HEK293 (cell line): ENCODE data around the gene DAP.

ENCODE experiments used
- CTCF ChIA-PET: fragments of 350-600 bp; formaldehyde crosslinking; extraction: SDS; loops from one replicate; lab custom pipeline; 2021; ENCODE audit warnings: antibody characterized with exemption; lab: Yijun Ruan, JAX
- POLR2A ChIA-PET: fragments of 300-600 bp; formaldehyde crosslinking; extraction: SDS; loops from one replicate; lab custom pipeline; 2020; ENCODE audit warnings: antibody characterized with exemption, inconsistent platforms; lab: Yijun Ruan, JAX
- H3K27ac ChIP-seq: fragments of 200-500 bp; sonication (Bioruptor generic); 2 replicates; pipeline ENCODE4 v1.5.1; 2014; ENCODE audit warnings: low read depth, low read length, control low read depth, inconsistent platforms; ENCODE audit errors: extremely low read depth
- H3K36me3 ChIP-seq, 2 experiments: fragments of 200-500 bp in 1 of 2; sonication (Bioruptor generic) in 1 of 2; 1 replicate in 1 of 2; 2 replicates in 1 of 2; pipeline ENCODE4 v1.5.1; 2014 to 2017; ENCODE audit warnings: inconsistent platforms in 2 of 2, low read length in 2 of 2; ENCODE audit not compliant: control insufficient read depth in 2 of 2, insufficient read depth in 1 of 2
- H3K4me1 ChIP-seq: fragments of 200-500 bp; sonication (Bioruptor generic); 2 replicates; pipeline ENCODE4 v1.5.1; 2014; ENCODE audit warnings: mild to moderate bottlenecking, low read length, inconsistent platforms; ENCODE audit not compliant: control insufficient read depth, insufficient read depth
- H3K4me3 ChIP-seq: 2 replicates; pipeline ENCODE4 v1.5.1; 2011; ENCODE audit warnings: low read depth, mild to moderate bottlenecking, control low read depth, low read length, moderate library complexity
- H3K9me3 ChIP-seq: fragments of 200-500 bp; sonication (Bioruptor generic); 2 replicates; pipeline ENCODE4 v1.5.1; 2014; ENCODE audit warnings: low read depth, low read length, inconsistent platforms; ENCODE audit not compliant: control insufficient read depth, insufficient read depth
- AEBP2 ChIP-seq: fragments of 450-650 bp; formaldehyde crosslinking; IDR thresholded peaks from 2 replicates; pipeline ENCODE4 v1.5.1; 2016; ENCODE audit warnings: missing biosample characterization, missing genetic modification characterization, borderline replicate concordance
- KLF17 ChIP-seq: fragments of 450-650 bp; formaldehyde crosslinking; IDR thresholded peaks from 2 replicates; pipeline ENCODE4 v1.5.1; 2016; ENCODE audit warnings: missing biosample characterization, missing genetic modification characterization
- OSR2 ChIP-seq: fragments of 450-650 bp; formaldehyde crosslinking; IDR thresholded peaks from 2 replicates; pipeline ENCODE4 v1.5.1; 2016; ENCODE audit warnings: missing biosample characterization, missing genetic modification characterization
- PRDM4 ChIP-seq: fragments of 450-650 bp; formaldehyde crosslinking; IDR thresholded peaks from 2 replicates; pipeline ENCODE4 v1.5.1; 2017; ENCODE audit warnings: missing biosample characterization, missing genetic modification characterization
- PRDM6 ChIP-seq: fragments of 450-650 bp; formaldehyde crosslinking; IDR thresholded peaks from 2 replicates; pipeline ENCODE4 v1.5.1; 2017; ENCODE audit warnings: missing biosample characterization, missing genetic modification characterization
- SP2 ChIP-seq: fragments of 450-650 bp; formaldehyde crosslinking; IDR thresholded peaks from 2 replicates; pipeline ENCODE4 v1.5.1; 2016; ENCODE audit warnings: missing biosample characterization, missing genetic modification characterization
- ZBTB10 ChIP-seq: fragments of 450-650 bp; formaldehyde crosslinking; IDR thresholded peaks from 2 replicates; pipeline ENCODE4 v1.5.1; 2016; ENCODE audit warnings: missing biosample characterization, missing genetic modification characterization
- ZBTB44 ChIP-seq: fragments of 450-650 bp; IDR thresholded peaks from 2 replicates; pipeline ENCODE4 v1.5.1; 2018; ENCODE audit warnings: missing biosample characterization, mild to moderate bottlenecking, missing genetic modification characterization
- ZNF114 ChIP-seq: fragments of 450-650 bp; formaldehyde crosslinking; IDR thresholded peaks from 2 replicates; pipeline ENCODE4 v1.5.0; 2017; ENCODE audit warnings: missing biosample characterization, missing genetic modification characterization
- ZNF18 ChIP-seq: fragments of 450-650 bp; formaldehyde crosslinking; IDR thresholded peaks from 2 replicates; pipeline ENCODE4 v1.5.1; 2016; ENCODE audit warnings: missing biosample characterization, missing genetic modification characterization
- ZNF248 ChIP-seq: fragments of 450-650 bp; formaldehyde crosslinking; IDR thresholded peaks from 2 replicates; pipeline ENCODE4 v1.5.1; 2017; ENCODE audit warnings: missing biosample characterization, missing genetic modification characterization
- ZNF324 ChIP-seq: fragments of 450-650 bp; formaldehyde crosslinking; IDR thresholded peaks from 2 replicates; pipeline ENCODE4 v1.5.1; 2016; ENCODE audit warnings: missing biosample characterization, missing genetic modification characterization
- ZNF473 ChIP-seq: fragments of 450-650 bp; formaldehyde crosslinking; IDR thresholded peaks from 2 replicates; pipeline ENCODE4 v1.5.1; 2017; ENCODE audit warnings: missing biosample characterization, missing genetic modification characterization
- ZNF670 ChIP-seq: fragments of 450-650 bp; formaldehyde crosslinking; IDR thresholded peaks from 2 replicates; pipeline ENCODE4 v1.5.1; 2016; ENCODE audit warnings: missing biosample characterization, missing genetic modification characterization, low read depth
- ZNF76 ChIP-seq: fragments of 450-650 bp; formaldehyde crosslinking; IDR thresholded peaks from 2 replicates; pipeline ENCODE4; 2016; ENCODE audit warnings: low read depth, missing biosample characterization, missing genetic modification characterization, borderline replicate concordance
- ZNF785 ChIP-seq: fragments of 450-650 bp; formaldehyde crosslinking; IDR thresholded peaks from 2 replicates; pipeline ENCODE4 v1.5.1; 2016; ENCODE audit warnings: missing biosample characterization, missing genetic modification characterization
- ZNF837 ChIP-seq: fragments of 450-650 bp; formaldehyde crosslinking; IDR thresholded peaks from 2 replicates; pipeline ENCODE4 v1.5.1; 2016; ENCODE audit warnings: missing biosample characterization, missing genetic modification characterization
- ZSCAN30 ChIP-seq: fragments of 450-650 bp; IDR thresholded peaks from 2 replicates; pipeline ENCODE4 v1.5.1; 2018; ENCODE audit warnings: missing biosample characterization, mild to moderate bottlenecking, missing genetic modification characterization, moderate library complexity
- ZSCAN5A ChIP-seq: fragments of 450-650 bp; formaldehyde crosslinking; IDR thresholded peaks from 2 replicates; pipeline ENCODE4 v1.5.1; 2016; ENCODE audit warnings: missing biosample characterization, missing genetic modification characterization

Gene DAP

GRCh38 chr5:10680876-10681481 lies 80.1 kb downstream of the DAP start (continued):
- no peak for TF ChIP-seq ZNF785 (tag by site-specific recombination)
- TF ChIP-seq ZSCAN30 (tag by site-specific recombination), result no peak
- no peak for TF ChIP-seq ZNF18
- no peak for TF ChIP-seq ZNF114 (tag by site-specific recombination)
- TF ChIP-seq ZBTB44 (tag by site-specific recombination), result no peak
- TF ChIP-seq AEBP2 (tag by site-specific recombination), result no peak
- TF ChIP-seq, all 188 proteins: peak for 0

- Histone ChIP-seq H3K36me3 (peaks cover 0 to 41% of the 10 kb centered on the region in 2 experiments; a peak in 1 of 3 replicates), H3K9me3 (no peaks in the 10 kb centered on the region), H3K27ac (no peak overlapping the region), H3K4me3 (no peak overlapping the region), H3K4me1 (no peaks in the 10 kb centered on the region)
- no peak for TF ChIP-seq KLF17
- TF ChIP-seq PRDM4 (tag by site-specific recombination), result no peak
- no peak for TF ChIP-seq ZNF670 (tag by site-specific recombination)
- no peak for TF ChIP-seq ZNF837 (tag by site-specific recombination)
- TF ChIP-seq ZSCAN5A, result no peak
- no peak for TF ChIP-seq SP2 (tag by site-specific recombination)
- TF ChIP-seq ZNF76 (tag by site-specific recombination), result no peak
- TF ChIP-seq ZNF785 (tag by site-specific recombination), result no peak
- TF ChIP-seq ZBTB10 (tag by site-specific recombination), result no peak
- TF ChIP-seq ZNF248 (tag by site-specific recombination), result no peak
- no peak for TF ChIP-seq PRDM6
- no peak for TF ChIP-seq OSR2 (tag by site-specific recombination)
- TF ChIP-seq ZNF473 (tag by site-specific recombination), result no peak
- TF ChIP-seq ZNF324, result no peak
- POLR2A ChIA-PET, result no interaction called here
- CTCF ChIA-PET, result interaction anchor here (0.7 to 1.3 kb wide), 4 partner anchors 11 to 19 kb away, joined by 3 to 5 read pairs (median 4); no protein-coding TSS in a partner anchor
Observed at GRCh38 chr5:10679336-10679988, 81.6 kb downstream of the DAP start.
